Measurements from ENCODE around the gene TUSC1.

Gene TUSC1

GRCh38 chr9:25636026-25636425, 42.2 kb downstream of the TUSC1 start:
- in situ Hi-C loops (cut with MboI; ENCODE audit: low pct_unique_long_range_greater_than_20kb, low sequenced_read_pairs), result no loop called here
- no peak for DNase-seq

GRCh38 chr9:25629231-25629630, 49.0 kb downstream of the TUSC1 start:
- in situ Hi-C loops (cut with MboI; ENCODE audit: low pct_unique_long_range_greater_than_20kb, low sequenced_read_pairs), result no loop called here

More at GRCh38 chr9:25629231-25629630, 49.0 kb downstream of the TUSC1 start:
- no peak for DNase-seq

All from KBM-7 (cell line).